ENCODE measurements around the gene SRPK2. TPM values are rescaled to one million over a fixed set of nuclear protein-coding genes. Genes with fewer than 3 reads are reported as not detected.
"Not testable (repeated sequence)": the region's sequence is repeated elsewhere in the genome, so short reads cannot be mapped to it uniquely, and the experiment has no call there.

SRPK2 gene
- total RNA-seq, 1 experiment from 2014 or later = 59.8 TPM

GRCh38 chr7:105196473-105196872, 192.2 kb downstream of the SRPK2 start:
- TF ChIP-seq CTCF (conservative IDR thresholded peaks at IDR 0.05; ENCODE audit: low read depth, low read length) (no peak), EZH2 (IDR thresholded peaks at IDR 0.05; ENCODE audit: borderline replicate concordance, low read depth, low read length, poor library complexity, severe bottlenecking) (no peak)
- intact Hi-C loops (cut with micrococcal nuclease; ENCODE audit: unreplicated experiment) = no loop called here
- Histone ChIP-seq H3K9me3 (ENCODE audit: low read depth, low read length, poor library complexity, severe bottlenecking) (no peaks in the 10 kb centered on the region), H3K4me1 (ENCODE audit: insufficient read depth, low read length, poor library complexity, severe bottlenecking) (peaks cover 6% of the 10 kb centered on the region), H3K27ac (ENCODE audit: low read depth, low read length, poor library complexity, severe bottlenecking) (no peak overlapping the region), H3K36me3 (ENCODE audit: insufficient read depth, low read length, poor library complexity, severe bottlenecking) (no peaks in the 10 kb centered on the region), H3K4me3 (ENCODE audit: low read depth, low read length, poor library complexity, severe bottlenecking) (no peak overlapping the region), H3K27me3 (replicated peaks; ENCODE audit: insufficient read depth, low read depth, low read length, poor library complexity) (no peaks in the 10 kb centered on the region)
- POLR2A ChIA-PET (ENCODE audit: low non-redundant PET) = no interaction called here
- BruUV-seq (replicated peaks) = no TSS peak
- no peak for DNase-seq (ENCODE audit: low spot score)
- CTCF ChIA-PET = no interaction called here

- no peaks in the 10 kb centered on the region for H3K9me3 ChIP-seq (ENCODE audit: low read depth, low read length, poor library complexity, severe bottlenecking)
- H3K27me3 ChIP-seq (replicated peaks; ENCODE audit: insufficient read depth, low read depth, low read length, poor library complexity) = no peaks in the 10 kb centered on the region
- no peak for TF ChIP-seq CTCF (conservative IDR thresholded peaks at IDR 0.05; ENCODE audit: low read depth, low read length)
- TF ChIP-seq EZH2 (IDR thresholded peaks at IDR 0.05; ENCODE audit: borderline replicate concordance, low read depth, low read length, poor library complexity, severe bottlenecking) = no peak
- intact Hi-C loops (cut with micrococcal nuclease; ENCODE audit: unreplicated experiment) = no loop called here
- H3K27ac ChIP-seq (ENCODE audit: low read depth, low read length, poor library complexity, severe bottlenecking) = no peak overlapping the region
- CTCF ChIA-PET = no interaction called here
- DNase-seq (ENCODE audit: low spot score) = no peak
- no peaks in the 10 kb centered on the region for H3K36me3 ChIP-seq (ENCODE audit: insufficient read depth, low read length, poor library complexity, severe bottlenecking)
- BruUV-seq (replicated peaks) = no TSS peak
- H3K4me1 ChIP-seq (ENCODE audit: insufficient read depth, low read length, poor library complexity, severe bottlenecking) = peaks cover 6% of the 10 kb centered on the region
- H3K4me3 ChIP-seq (ENCODE audit: low read depth, low read length, poor library complexity, severe bottlenecking) = no peak overlapping the region
- POLR2A ChIA-PET (ENCODE audit: low non-redundant PET) = no interaction called here
These were observed 192.8 kb downstream of the SRPK2 start for GRCh38 chr7:105195891-105196290.

GRCh38 chr7:105194959-105195358, 193.8 kb downstream of the SRPK2 start:
- intact Hi-C loops (cut with micrococcal nuclease; ENCODE audit: unreplicated experiment); H3K27ac ChIP-seq (ENCODE audit: low read depth, low read length, poor library complexity, severe bottlenecking); H3K27me3 ChIP-seq (replicated peaks; ENCODE audit: insufficient read depth, low read depth, low read length, poor library complexity); H3K4me3 ChIP-seq (ENCODE audit: low read depth, low read length, poor library complexity, severe bottlenecking); CTCF ChIA-PET; POLR2A ChIA-PET (ENCODE audit: low non-redundant PET); H3K36me3 ChIP-seq (ENCODE audit: insufficient read depth, low read length, poor library complexity, severe bottlenecking); BruUV-seq (replicated peaks); H3K4me1 ChIP-seq (ENCODE audit: insufficient read depth, low read length, poor library complexity, severe bottlenecking); H3K9me3 ChIP-seq (ENCODE audit: low read depth, low read length, poor library complexity, severe bottlenecking); DNase-seq (ENCODE audit: low spot score): not testable (repeated sequence)

- TF ChIP-seq CTCF (conservative IDR thresholded peaks at IDR 0.05; ENCODE audit: low read depth, low read length) = no peak
- no peak for TF ChIP-seq EZH2 (IDR thresholded peaks at IDR 0.05; ENCODE audit: borderline replicate concordance, low read depth, low read length, poor library complexity, severe bottlenecking)
- CTCF ChIA-PET = no interaction called here
- POLR2A ChIA-PET (ENCODE audit: low non-redundant PET) = no interaction called here
These were observed 197.4 kb downstream of the SRPK2 start for GRCh38 chr7:105191331-105191730.

More at GRCh38 chr7:105191331-105191730, 197.4 kb downstream of the SRPK2 start:
- Histone ChIP-seq H3K27me3 (replicated peaks; ENCODE audit: insufficient read depth, low read depth, low read length, poor library complexity) (no peaks in the 10 kb centered on the region), H3K4me1 (ENCODE audit: insufficient read depth, low read length, poor library complexity, severe bottlenecking) (no peaks in the 10 kb centered on the region), H3K9me3 (ENCODE audit: low read depth, low read length, poor library complexity, severe bottlenecking) (no peaks in the 10 kb centered on the region), H3K4me3 (ENCODE audit: low read depth, low read length, poor library complexity, severe bottlenecking) (no peak overlapping the region), H3K36me3 (ENCODE audit: insufficient read depth, low read length, poor library complexity, severe bottlenecking) (no peaks in the 10 kb centered on the region), H3K27ac (ENCODE audit: low read depth, low read length, poor library complexity, severe bottlenecking) (no peak overlapping the region)
- intact Hi-C loops (cut with micrococcal nuclease; ENCODE audit: unreplicated experiment) = no loop called here
- BruUV-seq (replicated peaks) = no TSS peak
- no peak for DNase-seq (ENCODE audit: low spot score)
